ENCODE results near the gene JPH3.

The JPH3 gene

GRCh38 chr16:87626905-87627304 is 24.6 kb downstream of the JPH3 start:
- DNase-seq (ENCODE audit: low read depth), result no peak

GRCh38 chr16:87627542-87628245 is 25.4 kb downstream of the JPH3 start:
- no peak for DNase-seq (ENCODE audit: low read depth)

GRCh38 chr16:87628246-87628923 is 26.1 kb downstream of the JPH3 start:
- no peak for DNase-seq (ENCODE audit: low read depth)

GRCh38 chr16:87628940-87629339 is 26.6 kb downstream of the JPH3 start:
- no peak for DNase-seq (ENCODE audit: low read depth)

GRCh38 chr16:87631067-87631466 is 28.8 kb downstream of the JPH3 start:
- DNase-seq (ENCODE audit: low read depth), result no peak

- DNase-seq (ENCODE audit: low read depth), result no peak
Observed at GRCh38 chr16:87634411-87634810, 32.1 kb downstream of the JPH3 start.

GRCh38 chr16:87635541-87636049 is 33.3 kb downstream of the JPH3 start:
- peak; percentile 64 for DNase-seq (ENCODE audit: low read depth)

GRCh38 chr16:87636050-87636684 is 33.9 kb downstream of the JPH3 start:
- peak; percentile 77 for DNase-seq (ENCODE audit: low read depth)

GRCh38 chr16:87636741-87637140 is 34.4 kb downstream of the JPH3 start:
- DNase-seq (ENCODE audit: low read depth), result no peak

- no peak for DNase-seq (ENCODE audit: low read depth)
Observed at GRCh38 chr16:87637357-87637756, 35.0 kb downstream of the JPH3 start.

GRCh38 chr16:87638736-87639135 is 36.4 kb downstream of the JPH3 start:
- no peak for DNase-seq (ENCODE audit: low read depth)

GRCh38 chr16:87641721-87642120 is 39.4 kb downstream of the JPH3 start:
- no peak for DNase-seq (ENCODE audit: low read depth)

- no peak for DNase-seq (ENCODE audit: low read depth)
Observed at GRCh38 chr16:87642491-87642890, 40.2 kb downstream of the JPH3 start.

- DNase-seq (ENCODE audit: low read depth), result no peak
Observed at GRCh38 chr16:87644186-87644585, 41.9 kb downstream of the JPH3 start.

- DNase-seq (ENCODE audit: low read depth), result no peak
Observed at GRCh38 chr16:87644596-87644995, 42.3 kb downstream of the JPH3 start.

GRCh38 chr16:87645802-87646201 is 43.5 kb downstream of the JPH3 start:
- DNase-seq (ENCODE audit: low read depth), result no peak

GRCh38 chr16:87647431-87648185 is 45.3 kb downstream of the JPH3 start:
- DNase-seq (ENCODE audit: low read depth), result no peak

- no peak for DNase-seq (ENCODE audit: low read depth)
Observed at GRCh38 chr16:87648236-87648635, 45.9 kb downstream of the JPH3 start.

- no peak for DNase-seq (ENCODE audit: low read depth)
Observed at GRCh38 chr16:87648698-87649487, 46.6 kb downstream of the JPH3 start.

GRCh38 chr16:87652386-87652785 is 50.1 kb downstream of the JPH3 start:
- DNase-seq (ENCODE audit: low read depth), result no peak

GRCh38 chr16:87652799-87653198 is 50.5 kb downstream of the JPH3 start:
- DNase-seq (ENCODE audit: low read depth), result no peak

- no peak for DNase-seq (ENCODE audit: low read depth)
Observed at GRCh38 chr16:87653234-87653633, 50.9 kb downstream of the JPH3 start.
